Hepatocyte (in vitro differentiated cells): ENCODE results near the gene CD82. TPM values are rescaled to one million over a fixed set of nuclear protein-coding genes. Genes with fewer than 3 reads are reported as not detected.
"Not testable (repeated sequence)": the region's sequence is repeated elsewhere in the genome, so short reads cannot be mapped to it uniquely, and the experiment has no call there.

Experiments used
- DNase-seq: peaks from one replicate; pipeline ENCODE4 v3.0.0-alpha.2; 2016; ENCODE audit warnings: low spot score
- H2AFZ ChIP-seq: fragments of 200-600 bp; sonication (generic); 2 replicates; pipeline ENCODE4 v1.6.0; 2016; ENCODE audit warnings: antibody characterized with exemption, mild to moderate bottlenecking
- H3K27ac ChIP-seq: fragments of 200-600 bp; sonication (generic); 2 replicates; pipeline ENCODE4 v1.5.1; 2016; ENCODE audit warnings: mild to moderate bottlenecking
- H3K27me3 ChIP-seq: fragments of 200-600 bp; sonication (generic); 2 replicates; pipeline ENCODE4 v1.6.1; 2016
- H3K36me3 ChIP-seq: fragments of 200-600 bp; sonication (generic); replicated peaks from 2 replicates; pipeline ENCODE4 v1.5.1; 2016; ENCODE audit warnings: low read depth; ENCODE audit not compliant: insufficient read depth
- H3K4me1 ChIP-seq: fragments of 200-600 bp; sonication (generic); 2 replicates; pipeline ENCODE4 v1.5.1; 2016; ENCODE audit warnings: mild to moderate bottlenecking, moderate library complexity; ENCODE audit not compliant: insufficient read depth
- H3K4me2 ChIP-seq: fragments of 200-600 bp; sonication (generic); 2 replicates; pipeline ENCODE4 v1.6.0; 2016
- H3K4me3 ChIP-seq: fragments of 200-600 bp; sonication (generic); 2 replicates; pipeline ENCODE4 v1.5.1; 2016; ENCODE audit warnings: mild to moderate bottlenecking
- H3K79me2 ChIP-seq: fragments of 200-600 bp; sonication (generic); 2 replicates; pipeline ENCODE4 v1.6.0; 2017; ENCODE audit warnings: mild to moderate bottlenecking
- H3K9me2 ChIP-seq: fragments of 200-600 bp; sonication (generic); replicated peaks from 2 replicates; pipeline ENCODE4 v1.6.0; 2017; ENCODE audit warnings: mild to moderate bottlenecking; ENCODE audit not compliant: insufficient read depth
- H3K9me3 ChIP-seq: fragments of 200-600 bp; sonication (generic); 2 replicates; pipeline ENCODE4 v1.5.1; 2016; ENCODE audit warnings: low read depth, mild to moderate bottlenecking
- H4K20me1 ChIP-seq: fragments of 200-600 bp; sonication (generic); 2 replicates; pipeline ENCODE4 v1.6.0; 2016; ENCODE audit warnings: mild to moderate bottlenecking; ENCODE audit not compliant: insufficient read depth, poor library complexity, severe bottlenecking
- CTCF ChIP-seq: fragments of 200-600 bp; sonication (generic); IDR thresholded peaks from 2 replicates; pipeline ENCODE4 v1.5.1; 2016; ENCODE audit warnings: antibody characterized with exemption, mild to moderate bottlenecking; ENCODE audit not compliant: poor library complexity
- EZH2 ChIP-seq: fragments of 200-600 bp; sonication (generic); IDR thresholded peaks from 2 replicates; pipeline ENCODE4 v1.6.1; 2016; ENCODE audit warnings: antibody characterized with exemption, mild to moderate bottlenecking, borderline replicate concordance
- EZH2phosphoT487 ChIP-seq: fragments of 200-600 bp; sonication (generic); IDR thresholded peaks from one replicate; pipeline ENCODE4 v1.6.1; 2018; ENCODE audit warnings: antibody characterized with exemption, mild to moderate bottlenecking, low read depth, moderate library complexity; ENCODE audit not compliant: unreplicated experiment, severe bottlenecking
- WGBS: methylation state at CpG from one replicate; pipeline ENCODE4 v1.1.6; 2016; ENCODE audit warnings: low lambda C conversion rate; ENCODE audit errors: missing lambda C conversion rate; 5-methylcytosine and 5-hydroxymethylcytosine counted together
- polyA plus RNA-seq: library from polyadenylated mRNA; unstranded; fragments of >200 nt; fragmentation: Nextera tagmentation; extraction: Ambion mirVana; gene quantifications from 2 replicates; pipeline ENCODE4 v1.2.1, GENCODE V29; 2016
- small RNA-seq: library from RNA; depleted of rRNA; stranded (forward); fragments of <200 nt; gene quantifications from one replicate; pipeline ENCODE3, GENCODE V24; 2014
- total RNA-seq: library from RNA; depleted of rRNA; stranded (reverse); fragments of >200 nt; gene quantifications from 2 replicates; pipeline ENCODE4 v1.2.3, GENCODE V29; 2014

The CD82 gene
- total and polyA plus RNA-seq, 2 experiments from 2014 or later = 38.7 to 157 TPM

DNA sequence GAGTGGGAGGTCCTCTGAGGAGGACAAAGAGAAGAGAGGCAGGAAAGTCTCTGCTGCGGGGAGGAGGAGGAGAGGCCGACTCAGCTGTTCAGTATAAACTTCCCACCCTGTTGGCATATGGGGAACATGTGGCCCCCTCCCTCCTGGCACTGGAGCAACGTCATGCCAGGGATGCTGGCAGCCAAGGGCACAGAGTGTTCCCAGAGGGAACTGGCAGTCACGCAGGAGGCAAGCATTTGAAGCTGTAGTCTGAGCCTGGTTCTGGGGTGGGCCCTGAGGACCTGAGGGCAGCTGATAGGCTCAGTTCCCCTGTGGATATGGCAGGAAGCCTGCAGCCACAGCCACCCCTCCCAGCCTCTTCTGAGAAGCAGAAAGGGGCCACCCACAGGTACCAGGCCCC lies 94.2 kb downstream of the CD82 start:
- Histone ChIP-seq H3K27ac (no peak overlapping the region), H3K79me2 (no peaks in the 10 kb centered on the region), H4K20me1 (no peaks in the 10 kb centered on the region), H3K4me2 (no peak overlapping the region), H3K27me3 (no peaks in the 10 kb centered on the region), H3K36me3 (no peaks in the 10 kb centered on the region), H3K9me3 (no peaks in the 10 kb centered on the region), H3K4me1 (no peaks in the 10 kb centered on the region), H3K4me3 (no peak overlapping the region), H2AFZ (no peak overlapping the region), H3K9me2 (no peaks in the 10 kb centered on the region)
- WGBS = 59% methylated on average over 4 of the region's 4 CpGs
- TF ChIP-seq EZH2phosphoT487 (no peak), CTCF (no peak), EZH2 (no peak)
- no peak for DNase-seq

DNA sequence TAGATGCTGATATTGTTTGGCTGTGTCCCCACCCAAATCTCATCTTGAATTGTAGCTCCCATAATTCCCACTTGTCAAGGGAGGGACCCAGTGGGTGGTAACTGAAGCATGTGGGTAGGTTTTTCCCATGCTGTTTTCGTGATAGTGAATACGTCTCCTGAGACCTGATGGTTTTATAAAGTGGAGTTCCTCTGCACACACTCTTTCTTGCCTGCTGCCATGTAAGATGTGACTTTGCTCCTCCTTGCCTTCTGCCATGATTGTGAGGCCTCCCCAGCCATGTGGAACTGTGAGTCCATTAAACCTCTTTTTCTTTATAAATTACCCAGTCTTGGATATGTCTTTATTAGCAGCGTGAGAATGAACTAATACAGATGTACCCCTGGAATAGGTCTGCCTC lies 95.1 kb downstream of the CD82 start:
- not testable (repeated sequence) for H3K79me2 ChIP-seq, H3K4me2 ChIP-seq, H3K9me3 ChIP-seq, H3K4me3 ChIP-seq, DNase-seq, H3K9me2 ChIP-seq, H4K20me1 ChIP-seq, H3K4me1 ChIP-seq, H3K36me3 ChIP-seq, H3K27me3 ChIP-seq, H2AFZ ChIP-seq, H3K27ac ChIP-seq
- WGBS = 97% methylated on average over 3 of the region's 3 CpGs

- Histone ChIP-seq H3K9me3 (no peaks in the 10 kb centered on the region), H3K27me3 (no peaks in the 10 kb centered on the region), H3K27ac (no peak overlapping the region), H3K79me2 (no peaks in the 10 kb centered on the region), H3K4me1 (no peaks in the 10 kb centered on the region), H2AFZ (no peak overlapping the region), H3K9me2 (no peaks in the 10 kb centered on the region), H3K4me2 (no peak overlapping the region), H3K4me3 (no peak overlapping the region), H4K20me1 (no peaks in the 10 kb centered on the region), H3K36me3 (no peaks in the 10 kb centered on the region)
- TF ChIP-seq EZH2 = no peak
- no peak for TF ChIP-seq CTCF
- TF ChIP-seq EZH2phosphoT487 = no peak
- 79% methylated on average over 7 of the region's 7 CpGs for WGBS
- no peak for DNase-seq
These were observed 95.9 kb downstream of the CD82 start for GRCh38 chr11:44661311-44661717.

Small RNAs within 50 kb of the gene (small RNA-seq; reads per million reads assigned to genes)
- not detected for gene AC104010.1

Other genes with a start within 250 kb of the CD82 start
- 9.5 and 12.8 TPM in 2 replicates for gene TSPAN18, start 161.3 kb downstream of the CD82 start, total RNA-seq
- 21.5 and 25.1 TPM in 2 replicates for gene TSPAN18, start 161.3 kb downstream of the CD82 start, polyA plus RNA-seq